ENCODE measurements around the gene NPLOC4.

NPLOC4 gene

GRCh38 chr17:81681672-81682071 lies 44.8 kb upstream of the NPLOC4 start:
- no peak for TF ChIP-seq CTCF (IDR thresholded peaks at IDR 0.05)

- TF ChIP-seq CTCF (IDR thresholded peaks at IDR 0.05): no peak
These were observed 43.2 kb upstream of the NPLOC4 start for GRCh38 chr17:81680150-81680549.

GRCh38 chr17:81676906-81677305 lies 40.0 kb upstream of the NPLOC4 start:
- TF ChIP-seq CTCF (IDR thresholded peaks at IDR 0.05): no peak

- peak; percentile 65 for TF ChIP-seq CTCF (IDR thresholded peaks at IDR 0.05)
These were observed 38.8 kb upstream of the NPLOC4 start for GRCh38 chr17:81675515-81676221.

- no peak for TF ChIP-seq CTCF (IDR thresholded peaks at IDR 0.05)
These were observed 36.8 kb upstream of the NPLOC4 start for GRCh38 chr17:81673561-81674258.

GRCh38 chr17:81672954-81673353 lies 36.0 kb upstream of the NPLOC4 start:
- TF ChIP-seq CTCF (IDR thresholded peaks at IDR 0.05): no peak

GRCh38 chr17:81672504-81672903 lies 35.6 kb upstream of the NPLOC4 start:
- no peak for TF ChIP-seq CTCF (IDR thresholded peaks at IDR 0.05)

Data from LNCAP (cell line).